IMR-90 (cell line): ENCODE results near the gene ZNF469. TPM values are rescaled to one million over a fixed set of nuclear protein-coding genes. Genes with fewer than 3 reads are reported as not detected.

ENCODE experiments used
- ATAC-seq: fragments of 200-7000 bp; cut with Tn5 transposase; 2 replicates; pipeline ENCODE4 v1.9.1; 2020; ENCODE audit warnings: low read depth, mild to moderate bottlenecking, moderate library complexity
- BruUV-seq: library from RNA; stranded (reverse); fragments of 400-500 nt; replicated peaks from 2 replicates; lab custom pipeline; 2021; lab: Mats Ljungman, UMichigan
- CTCF ChIA-PET: fragments of 300-600 bp; formaldehyde crosslinking; extraction: SDS; loops from one replicate; lab custom pipeline; 2021; ENCODE audit warnings: antibody characterized with exemption; lab: Yijun Ruan, JAX
- POLR2A ChIA-PET: fragments of 300-600 bp; sonication (Branson Sonifier 250); formaldehyde crosslinking; loops from one replicate; lab custom pipeline; 2022; ENCODE audit warnings: antibody characterized with exemption; ENCODE audit not compliant: unreplicated experiment; lab: Charles Lee
- DNase-seq: peaks from one replicate; pipeline ENCODE4 v3.0.0; 2013
- H2AFZ ChIP-seq: replicated peaks from 2 replicates; pipeline ENCODE3; 2013; ENCODE audit warnings: low read length, mild to moderate bottlenecking; ENCODE audit not compliant: poor library complexity
- H2AK5ac ChIP-seq: 2 replicates; pipeline ENCODE4 v1.6.1; 2013; ENCODE audit warnings: low read depth, low read length, inconsistent platforms
- H2AK9ac ChIP-seq: replicated peaks from 2 replicates; pipeline ENCODE3; 2013; ENCODE audit warnings: mild to moderate bottlenecking, low read depth, low read length, moderate library complexity; ENCODE audit not compliant: poor library complexity
- H2BK120ac ChIP-seq: 2 replicates; pipeline ENCODE4 v1.6.1; 2013; ENCODE audit warnings: low read depth, low read length, inconsistent platforms
- H2BK15ac ChIP-seq: 3 replicates; pipeline ENCODE4 v1.6.1; 2013; ENCODE audit warnings: low read depth, low read length, inconsistent platforms
- H2BK20ac ChIP-seq: 2 replicates; pipeline ENCODE4 v1.6.1; 2013; ENCODE audit warnings: low read depth, mild to moderate bottlenecking, inconsistent platforms, low read length, moderate library complexity
- H2BK5ac ChIP-seq: 2 replicates; pipeline ENCODE4 v1.6.1; 2013; ENCODE audit warnings: mild to moderate bottlenecking, low read depth, low read length, inconsistent platforms; ENCODE audit not compliant: poor library complexity, severe bottlenecking
- H3K14ac ChIP-seq: replicated peaks from 2 replicates; pipeline ENCODE4 v1.6.1; 2013; ENCODE audit warnings: low read depth, low read length, inconsistent platforms
- H3K18ac ChIP-seq: 2 replicates; pipeline ENCODE4 v1.6.1; 2013; ENCODE audit warnings: low read depth, low read length, control low read depth
- H3K23ac ChIP-seq: 2 replicates; pipeline ENCODE4 v1.6.1; 2013; ENCODE audit warnings: low read depth, low read length, inconsistent platforms
- H3K27ac ChIP-seq: 2 replicates; pipeline ENCODE4 v1.5.1; 2013; ENCODE audit warnings: mild to moderate bottlenecking, control low read depth, low read length; ENCODE audit not compliant: insufficient read depth
- H3K27me3 ChIP-seq: 2 replicates; pipeline ENCODE4 v1.6.1; 2013; ENCODE audit warnings: low read length; ENCODE audit not compliant: control insufficient read depth, insufficient read depth
- H3K36me3 ChIP-seq: 2 replicates; pipeline ENCODE4 v1.6.1; 2013; ENCODE audit warnings: low read length, mixed read lengths; ENCODE audit not compliant: control insufficient read depth, insufficient read depth
- H3K4ac ChIP-seq: 2 replicates; pipeline ENCODE4 v1.6.1; 2013; ENCODE audit warnings: low read depth, low read length, inconsistent platforms
- H3K4me1 ChIP-seq: 2 replicates; pipeline ENCODE4 v1.6.1; 2013; ENCODE audit warnings: low read length, mixed read lengths; ENCODE audit not compliant: control insufficient read depth, insufficient read depth
- H3K4me2 ChIP-seq: 2 replicates; pipeline ENCODE4 v1.6.1; 2013; ENCODE audit warnings: low read depth, mild to moderate bottlenecking, control low read depth, low read length, moderate library complexity
- H3K4me3 ChIP-seq: 2 replicates; pipeline ENCODE4 v1.5.1; 2013; ENCODE audit warnings: low read depth, mild to moderate bottlenecking, control low read depth, low read length, moderate library complexity; ENCODE audit not compliant: insufficient read depth
- H3K56ac ChIP-seq: 2 replicates; pipeline ENCODE4 v1.6.1; 2013; ENCODE audit warnings: low read length, inconsistent platforms; ENCODE audit not compliant: insufficient read depth; ENCODE audit errors: extremely low read depth
- H3K79me1 ChIP-seq, 2 experiments: 2 replicates each; pipeline ENCODE4 v1.6.1; 2013; ENCODE audit warnings: low read length in 2 of 2, inconsistent platforms in 1 of 2, low read depth in 1 of 2
- H3K9ac ChIP-seq: 2 replicates; pipeline ENCODE4 v1.6.1; 2013; ENCODE audit warnings: low read depth, low read length, control low read depth
- H3K9me1 ChIP-seq: 2 replicates; pipeline ENCODE4 v1.6.1; 2013; ENCODE audit warnings: low read length, inconsistent platforms; ENCODE audit not compliant: insufficient read depth
- H3K9me3 ChIP-seq: 2 replicates; pipeline ENCODE4 v1.6.1; 2013; ENCODE audit warnings: low read length; ENCODE audit not compliant: control insufficient read depth, insufficient read depth
- H4K20me1 ChIP-seq: 2 replicates; pipeline ENCODE4 v1.6.1; 2013; ENCODE audit warnings: low read length, inconsistent platforms; ENCODE audit not compliant: insufficient read depth
- H4K5ac ChIP-seq: 2 replicates; pipeline ENCODE4 v1.6.1; 2013; ENCODE audit warnings: mild to moderate bottlenecking, low read depth, low read length, control low read depth
- H4K8ac ChIP-seq, 2 experiments: 2 replicates each; pipeline ENCODE4 v1.6.1; 2013; ENCODE audit warnings: low read depth in 2 of 2, low read length in 2 of 2, control low read depth in 1 of 2, inconsistent platforms in 1 of 2
- H4K91ac ChIP-seq: 2 replicates; pipeline ENCODE4 v1.6.1; 2013; ENCODE audit warnings: low read depth, low read length, inconsistent platforms; ENCODE audit not compliant: insufficient read depth
- BHLHE40 ChIP-seq: fragments of 150-350 bp; IDR thresholded peaks from 2 replicates; pipeline ENCODE4 v1.6.1; 2016; ENCODE audit warnings: mild to moderate bottlenecking, low read depth, low read length
- CEBPB ChIP-seq: IDR thresholded peaks from 2 replicates; pipeline ENCODE4 v1.6.1; 2012; ENCODE audit warnings: low read depth, low read length, improper control_type of control experiment
- CHD1 ChIP-seq: IDR thresholded peaks from 2 replicates; pipeline ENCODE4 v1.6.1; 2012; ENCODE audit warnings: low read depth, low read length, improper control_type of control experiment
- CTCF ChIP-seq: conservative IDR thresholded peaks from 2 replicates; pipeline ENCODE4 v1.5.1; 2012; ENCODE audit warnings: mild to moderate bottlenecking, low read depth, low read length, improper control_type of control experiment
- ELK1 ChIP-seq: fragments of 150-350 bp; IDR thresholded peaks from 2 replicates; pipeline ENCODE4 v1.6.1; 2016; ENCODE audit warnings: low read depth, mild to moderate bottlenecking, low read length, moderate library complexity, borderline replicate concordance
- FOS ChIP-seq: fragments of 150-350 bp; IDR thresholded peaks from 2 replicates; pipeline ENCODE4 v1.6.1; 2016; ENCODE audit warnings: low read depth, low read length
- MAFK ChIP-seq: IDR thresholded peaks from 2 replicates; pipeline ENCODE4 v1.6.1; 2012; ENCODE audit warnings: low read depth, low read length, improper control_type of control experiment
- NFE2L2 ChIP-seq: fragments of 150-350 bp; IDR thresholded peaks from 2 replicates; pipeline ENCODE4 v1.6.1; 2016; ENCODE audit warnings: low read depth, mild to moderate bottlenecking, low read length
- POLR2A ChIP-seq: IDR thresholded peaks from 2 replicates; pipeline ENCODE4 v1.6.1; 2012; ENCODE audit warnings: mild to moderate bottlenecking, low read depth, low read length
- RAD21 ChIP-seq: IDR thresholded peaks from 2 replicates; pipeline ENCODE4 v1.6.1; 2012; ENCODE audit warnings: low read length, improper control_type of control experiment
- RCOR1 ChIP-seq: IDR thresholded peaks from 2 replicates; pipeline ENCODE4 v1.6.1; 2012; ENCODE audit warnings: mild to moderate bottlenecking, low read length, improper control_type of control experiment; ENCODE audit not compliant: insufficient replicate concordance
- RFX5 ChIP-seq: IDR thresholded peaks from 2 replicates; pipeline ENCODE4 v1.8.0; 2012; ENCODE audit warnings: low read depth, mild to moderate bottlenecking, low read length, moderate library complexity
- SMC3 ChIP-seq: fragments of 150-350 bp; IDR thresholded peaks from 2 replicates; pipeline ENCODE4 v1.6.1; 2016; ENCODE audit warnings: low read depth, mild to moderate bottlenecking, antibody characterized with exemption, low read length, moderate library complexity
- USF2 ChIP-seq: fragments of 150-350 bp; IDR thresholded peaks from 2 replicates; pipeline ENCODE4 v1.6.1; 2017; ENCODE audit warnings: mild to moderate bottlenecking, antibody characterized with exemption, low read length, low read depth
- WGBS, 2 experiments: methylation state at CpG; one replicate each; pipeline versions ENCODE4 v1.1.5 to v1.1.7; 2013; ENCODE audit warnings: missing lambda C conversion rate in 2 of 2; ENCODE audit not compliant: insufficient read length in 1 of 2; ENCODE audit errors: extremely low coverage in 2 of 2; 5-methylcytosine and 5-hydroxymethylcytosine counted together
- dilution Hi-C: fragments of 300-500 bp; cut with HindIII; formaldehyde crosslinking; loops from one replicate; pipeline ENCODE4 v1.14.3; 2018; ENCODE audit warnings: low sequenced_read_pairs; ENCODE audit not compliant: unreplicated experiment
- in situ Hi-C: fragments of 300-500 bp; cut with MboI; formaldehyde crosslinking; loops from 3 replicates; pipeline ENCODE4 v1.14.3; 2019; ENCODE audit warnings: low sequenced_read_pairs, inconsistent platforms, mixed read lengths
- intact Hi-C: fragments of 100-400 bp; cut with micrococcal nuclease; formaldehyde crosslinking; loops from 2 replicates; pipeline ENCODE4 v1.10.0; 2022
- polyA plus RNA-seq, 3 experiments: library from polyadenylated mRNA; depleted of rRNA; stranded (reverse); fragments of >200 nt; gene quantifications; 2 replicates each; pipeline ENCODE4 v1.2.3, GENCODE V29; 2012; ENCODE audit warnings: low replicate concordance in 1 of 3
- total RNA-seq: library from RNA; depleted of rRNA; stranded (reverse); fragments of >200 nt; gene quantifications from 2 replicates; pipeline ENCODE4 v1.2.3, GENCODE V29; 2012

ZNF469 gene
- total and polyA plus RNA-seq, 2 of the 4 experiments (the other 2 are of a cell fraction) = 1.1 to 13.3 TPM

- H3K79me1 ChIP-seq = peaks cover 29 to 91% of the 10 kb centered on the region in 2 experiments
- no peak overlapping the region for H3K4me3 ChIP-seq
- peak overlapping the region; percentile 40; the same call in 1 of the 2 replicates for H3K4ac ChIP-seq
- H4K20me1 ChIP-seq = peaks cover 100% of the 10 kb centered on the region
- H2AFZ ChIP-seq = no peak overlapping the region
- H3K9me3 ChIP-seq = no peaks in the 10 kb centered on the region
- no peak overlapping the region for H2BK120ac ChIP-seq
- no peak overlapping the region for H3K23ac ChIP-seq
- no peak overlapping the region for H3K9ac ChIP-seq
- H2BK5ac ChIP-seq = no peak overlapping the region
- CTCF ChIA-PET = no interaction called here
- no peak overlapping the region for H3K4me2 ChIP-seq
- H2BK15ac ChIP-seq = no peak overlapping the region
- peak overlapping the region; percentile 64; the same call in 1 of the 2 replicates for H2AK5ac ChIP-seq
- POLR2A ChIA-PET = no interaction called here
- 27% methylated on average over 6 of the region's 29 CpGs; no CpG with 5 or more reads in 1 of the 2 experiments for WGBS, 2 experiments
- H3K27ac ChIP-seq = peak overlapping the region; percentile 42; the same call in 1 of the 2 replicates
- DNase-seq (peak; percentile 46), ATAC-seq (peak; percentile 48; the same call in 1 of the 2 replicates)
- dilution Hi-C loops = no loop called here
- no peak overlapping the region for H2BK20ac ChIP-seq
- in situ Hi-C loops = no loop called here
- no TSS peak for BruUV-seq
- peaks cover 22% of the 10 kb centered on the region; the same call in 1 of the 2 replicates for H3K4me1 ChIP-seq
- no peak overlapping the region for H4K5ac ChIP-seq
- peak overlapping the region; percentile 19 for H2AK9ac ChIP-seq
- H3K14ac ChIP-seq = peak overlapping the region; percentile 52; the same call in 1 of the 2 replicates
- peaks cover 49% of the 10 kb centered on the region for H3K36me3 ChIP-seq
- intact Hi-C loops = no loop called here
- no peak overlapping the region for H4K91ac ChIP-seq
- H3K56ac ChIP-seq = no peak overlapping the region
- no peaks in the 10 kb centered on the region for H3K27me3 ChIP-seq
- no peak overlapping the region; a peak in 1 of 4 replicates for H4K8ac ChIP-seq
- peaks cover 36% of the 10 kb centered on the region for H3K9me1 ChIP-seq
- H3K18ac ChIP-seq = no peak overlapping the region
- TF ChIP-seq USF2 (no peak), CEBPB (no peak), MAFK (no peak), NFE2L2 (no peak), CHD1 (no peak), CTCF (no peak), RCOR1 (no peak), BHLHE40 (no peak), RFX5 (no peak), SMC3 (no peak), FOS (no peak), ELK1 (no peak), RAD21 (no peak), POLR2A (no peak)
These were observed 22.7 kb downstream of the ZNF469 start for GRCh38 chr16:88405216-88406060.
